Astrocyte (in vitro differentiated cells and primary cell): ENCODE results near the gene MTO1.

Source experiments
- CTCF ChIP-seq: IDR thresholded peaks from 2 replicates; pipeline ENCODE4 v1.5.1; 2011; ENCODE audit warnings: low read depth, mild to moderate bottlenecking, inconsistent platforms, low read length, moderate library complexity; ENCODE audit not compliant: insufficient read depth
- EZH2 ChIP-seq: IDR thresholded peaks from 2 replicates; pipeline ENCODE4 v1.6.1; 2012; ENCODE audit warnings: mild to moderate bottlenecking, low read length, inconsistent platforms; ENCODE audit not compliant: insufficient read depth

- TF ChIP-seq CTCF: no peak
- TF ChIP-seq EZH2: no peak
Measured at GRCh38 chr6:73484438-73484837, 22.9 kb downstream of the MTO1 start.
